ENCODE measurements around the gene ATG5. TPM values are rescaled to one million over a fixed set of nuclear protein-coding genes. Genes with fewer than 3 reads are reported as not detected.

Gene ATG5
- total RNA-seq, 4 donors from 2014 or later = 26.1 to 43.3 (median 30.6) TPM

DNA sequence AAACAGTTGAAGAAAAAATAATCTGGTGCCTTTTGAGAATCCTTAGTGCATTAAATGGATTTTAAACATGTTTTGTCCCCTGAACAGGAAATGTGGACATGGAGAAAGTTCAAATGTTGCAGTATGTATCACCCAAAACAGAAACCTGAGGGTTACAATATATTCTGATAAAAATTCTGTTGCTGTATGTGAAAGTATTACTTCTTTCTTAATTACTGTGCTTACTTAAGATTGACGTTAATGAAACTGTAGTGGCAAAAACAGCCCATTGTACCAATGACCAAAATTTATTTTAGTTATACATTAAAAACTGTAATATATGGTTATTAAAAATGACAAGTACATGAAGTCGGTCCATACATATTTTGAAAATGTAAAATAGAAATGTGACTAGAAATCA is 138.8 kb downstream of the ATG5 start:
- Histone ChIP-seq H3K36me3 (peaks cover 0 to 17% of the 10 kb centered on the region in 2 donors), H3K4me3 (no peak overlapping the region), H3K27me3 (no peaks in the 10 kb centered on the region), H3K4me1 (no peaks in the 10 kb centered on the region), H3K9me3 (no peaks in the 10 kb centered on the region), H3K27ac (no peak overlapping the region)
- TF ChIP-seq, protein P1, sequence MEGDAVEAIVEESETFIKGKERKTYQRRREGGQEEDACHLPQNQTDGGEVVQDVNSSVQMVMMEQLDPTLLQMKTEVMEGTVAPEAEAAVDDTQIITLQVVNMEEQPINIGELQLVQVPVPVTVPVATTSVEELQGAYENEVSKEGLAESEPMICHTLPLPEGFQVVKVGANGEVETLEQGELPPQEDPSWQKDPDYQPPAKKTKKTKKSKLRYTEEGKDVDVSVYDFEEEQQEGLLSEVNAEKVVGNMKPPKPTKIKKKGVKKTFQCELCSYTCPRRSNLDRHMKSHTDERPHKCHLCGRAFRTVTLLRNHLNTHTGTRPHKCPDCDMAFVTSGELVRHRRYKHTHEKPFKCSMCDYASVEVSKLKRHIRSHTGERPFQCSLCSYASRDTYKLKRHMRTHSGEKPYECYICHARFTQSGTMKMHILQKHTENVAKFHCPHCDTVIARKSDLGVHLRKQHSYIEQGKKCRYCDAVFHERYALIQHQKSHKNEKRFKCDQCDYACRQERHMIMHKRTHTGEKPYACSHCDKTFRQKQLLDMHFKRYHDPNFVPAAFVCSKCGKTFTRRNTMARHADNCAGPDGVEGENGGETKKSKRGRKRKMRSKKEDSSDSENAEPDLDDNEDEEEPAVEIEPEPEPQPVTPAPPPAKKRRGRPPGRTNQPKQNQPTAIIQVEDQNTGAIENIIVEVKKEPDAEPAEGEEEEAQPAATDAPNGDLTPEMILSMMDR (IDR thresholded peaks at IDR 0.05) = no peak
- TF ChIP-seq EP300 (IDR thresholded peaks at IDR 0.05) (no peak), POLR2AphosphoS5 (IDR thresholded peaks at IDR 0.05) (no peak), POLR2A (IDR thresholded peaks at IDR 0.05) (no peak)
- no peak for ATAC-seq
- WGBS, 2 donors (ENCODE audit: low coverage in 1 of 2) = 91 to 100% methylated on average over 2 of the region's 2 CpGs

DNA sequence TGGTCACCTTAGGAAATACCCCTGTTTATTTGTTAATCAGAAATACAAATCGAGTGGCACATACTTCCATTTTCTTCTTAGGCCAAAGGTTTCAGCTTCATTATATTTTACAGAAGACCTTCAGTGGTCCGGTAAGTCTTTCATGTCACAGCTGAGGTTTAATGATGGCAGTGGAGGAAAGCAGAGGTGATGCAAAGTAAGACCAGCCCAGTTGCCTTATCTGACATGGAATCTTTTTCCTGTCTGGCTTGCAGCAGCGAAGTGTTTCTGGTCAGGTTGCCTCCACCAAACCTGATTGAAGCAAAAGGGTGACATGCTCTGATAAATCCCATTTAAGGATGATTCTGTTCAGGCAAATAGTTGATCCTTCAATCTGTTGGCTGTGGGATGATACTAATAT is 139.4 kb downstream of the ATG5 start:
- H3K27ac ChIP-seq = no peak overlapping the region
- no peak for ATAC-seq
- H3K36me3 ChIP-seq = peaks cover 0 to 17% of the 10 kb centered on the region in 2 donors
- no peak overlapping the region for H3K4me3 ChIP-seq
- no peaks in the 10 kb centered on the region for H3K9me3 ChIP-seq
- no peak for TF ChIP-seq EP300 (IDR thresholded peaks at IDR 0.05)
- H3K4me1 ChIP-seq = no peaks in the 10 kb centered on the region
- no peaks in the 10 kb centered on the region for H3K27me3 ChIP-seq
- 89 to 100% methylated on average over 3 of the region's 3 CpGs for WGBS, 2 donors (ENCODE audit: low coverage in 1 of 2)

DNA sequence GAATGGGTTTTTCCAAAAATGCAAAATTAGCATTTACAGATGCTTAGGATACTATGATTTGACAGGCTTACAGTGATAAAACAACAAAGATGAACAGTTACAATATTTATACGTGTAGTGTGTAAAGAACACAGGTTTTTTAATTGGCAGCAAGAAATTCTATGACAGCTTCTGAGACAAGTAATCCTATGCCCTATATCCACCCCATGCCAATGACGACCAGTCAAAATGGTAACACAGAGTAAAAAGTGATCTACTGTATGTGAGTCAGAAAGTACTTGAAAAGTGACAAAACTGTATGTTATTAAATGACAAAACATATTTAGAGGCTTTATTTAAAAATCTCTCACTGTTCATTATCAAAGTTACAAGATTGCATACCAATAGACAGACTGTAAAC is 139.9 kb downstream of the ATG5 start:
- WGBS, 2 donors (ENCODE audit: low coverage in 1 of 2) = 94 to 100% methylated on average over 2 of the region's 2 CpGs
- Histone ChIP-seq H3K9me3 (no peaks in the 10 kb centered on the region), H3K4me1 (no peaks in the 10 kb centered on the region), H3K36me3 (peaks cover 0 to 17% of the 10 kb centered on the region in 2 donors), H3K27me3 (no peaks in the 10 kb centered on the region), H3K4me3 (no peak overlapping the region), H3K27ac (no peak overlapping the region)
- TF ChIP-seq POLR2AphosphoS5 (IDR thresholded peaks at IDR 0.05) (no peak), POLR2A (IDR thresholded peaks at IDR 0.05) (no peak), EP300 (IDR thresholded peaks at IDR 0.05) (no peak)
- TF ChIP-seq, protein P1 (IDR thresholded peaks at IDR 0.05) = no peak
- ATAC-seq = no peak

DNA sequence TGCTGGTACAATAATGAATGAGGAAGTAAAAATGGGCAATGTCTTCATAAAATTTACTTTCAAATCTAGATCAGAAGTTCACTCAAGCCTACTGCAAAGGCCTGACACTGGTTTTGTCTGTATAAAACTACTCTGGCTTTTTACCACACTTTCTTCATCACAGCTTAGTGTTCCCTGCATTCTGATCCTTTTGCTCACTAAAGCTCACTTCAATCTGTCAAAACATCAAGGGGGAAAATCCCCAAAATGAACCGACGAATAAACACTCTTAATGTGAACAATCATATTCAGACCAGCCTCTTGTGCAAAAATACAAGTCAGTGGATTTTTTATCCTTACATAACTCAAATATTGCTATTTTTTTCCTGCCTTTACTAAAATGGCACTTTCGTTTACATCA is 140.9 kb downstream of the ATG5 start:
- no peak for ATAC-seq
- WGBS, 2 donors (ENCODE audit: low coverage in 1 of 2) = 61 to 75% methylated on average over 3 of the region's 3 CpGs

DNA sequence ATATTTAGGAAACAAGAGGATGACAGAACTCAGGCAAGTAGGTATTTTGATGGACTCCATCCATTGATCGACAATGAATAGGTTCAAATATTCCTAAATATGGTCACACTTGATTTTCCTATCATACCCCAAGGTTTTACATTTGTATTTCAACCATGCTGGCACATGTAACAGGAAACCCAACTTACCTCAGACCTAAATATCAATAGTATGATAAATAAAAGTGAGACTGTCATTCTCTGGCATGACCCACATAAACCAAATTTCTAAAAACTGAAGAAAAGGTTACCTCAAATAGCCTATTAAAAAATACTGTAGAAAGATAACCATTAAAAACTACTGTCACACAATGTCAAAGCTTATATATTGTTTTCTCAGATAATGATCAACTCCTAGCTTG is 142.1 kb downstream of the ATG5 start:
- TF ChIP-seq, protein P1 (IDR thresholded peaks at IDR 0.05) = no peak
- TF ChIP-seq EP300 (IDR thresholded peaks at IDR 0.05) (no peak), POLR2AphosphoS5 (IDR thresholded peaks at IDR 0.05) (no peak), POLR2A (IDR thresholded peaks at IDR 0.05) (no peak)
- Histone ChIP-seq H3K27me3 (no peaks in the 10 kb centered on the region), H3K4me3 (no peak overlapping the region), H3K27ac (no peak overlapping the region), H3K36me3 (peaks cover 0 to 17% of the 10 kb centered on the region in 2 donors), H3K9me3 (no peaks in the 10 kb centered on the region), H3K4me1 (no peaks in the 10 kb centered on the region)
- no peak for ATAC-seq
- WGBS, 2 donors (ENCODE audit: low coverage in 1 of 2) = 92 to 93% methylated on average over 1 of the region's 1 CpG

More for the DNA sequence above, 140.9 kb downstream of the ATG5 start:
- TF ChIP-seq POLR2A (IDR thresholded peaks at IDR 0.05) (no peak), EP300 (IDR thresholded peaks at IDR 0.05) (no peak), POLR2AphosphoS5 (IDR thresholded peaks at IDR 0.05) (no peak)
- TF ChIP-seq, protein P1 (IDR thresholded peaks at IDR 0.05) = no peak
- Histone ChIP-seq H3K9me3 (no peaks in the 10 kb centered on the region), H3K36me3 (peaks cover 0 to 17% of the 10 kb centered on the region in 2 donors), H3K4me1 (no peaks in the 10 kb centered on the region), H3K4me3 (no peak overlapping the region), H3K27me3 (no peaks in the 10 kb centered on the region), H3K27ac (no peak overlapping the region)
